Measurements from ENCODE around the gene PGAM4.

DNA sequence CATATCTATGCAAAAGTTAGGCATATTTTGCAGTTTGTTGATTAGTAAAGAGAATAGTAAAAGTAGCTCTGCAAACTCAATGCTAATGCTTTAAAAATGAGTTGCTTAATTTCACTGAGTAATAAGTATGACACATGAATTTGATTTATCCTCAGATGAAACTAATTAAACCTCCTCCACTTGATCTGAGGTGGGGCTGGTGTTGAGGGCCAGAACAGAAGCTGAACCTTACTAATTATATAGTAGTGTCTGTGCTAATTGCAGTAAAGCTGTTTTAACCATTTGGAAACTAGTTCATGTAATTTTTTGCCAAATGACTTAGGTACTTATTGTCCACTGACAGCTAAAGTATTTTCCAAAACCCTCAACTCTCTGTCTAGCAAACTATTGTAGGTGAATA is 7.7 kb upstream of the PGAM4 start:
- TF ChIP-seq, protein P1, sequence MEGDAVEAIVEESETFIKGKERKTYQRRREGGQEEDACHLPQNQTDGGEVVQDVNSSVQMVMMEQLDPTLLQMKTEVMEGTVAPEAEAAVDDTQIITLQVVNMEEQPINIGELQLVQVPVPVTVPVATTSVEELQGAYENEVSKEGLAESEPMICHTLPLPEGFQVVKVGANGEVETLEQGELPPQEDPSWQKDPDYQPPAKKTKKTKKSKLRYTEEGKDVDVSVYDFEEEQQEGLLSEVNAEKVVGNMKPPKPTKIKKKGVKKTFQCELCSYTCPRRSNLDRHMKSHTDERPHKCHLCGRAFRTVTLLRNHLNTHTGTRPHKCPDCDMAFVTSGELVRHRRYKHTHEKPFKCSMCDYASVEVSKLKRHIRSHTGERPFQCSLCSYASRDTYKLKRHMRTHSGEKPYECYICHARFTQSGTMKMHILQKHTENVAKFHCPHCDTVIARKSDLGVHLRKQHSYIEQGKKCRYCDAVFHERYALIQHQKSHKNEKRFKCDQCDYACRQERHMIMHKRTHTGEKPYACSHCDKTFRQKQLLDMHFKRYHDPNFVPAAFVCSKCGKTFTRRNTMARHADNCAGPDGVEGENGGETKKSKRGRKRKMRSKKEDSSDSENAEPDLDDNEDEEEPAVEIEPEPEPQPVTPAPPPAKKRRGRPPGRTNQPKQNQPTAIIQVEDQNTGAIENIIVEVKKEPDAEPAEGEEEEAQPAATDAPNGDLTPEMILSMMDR (IDR thresholded peaks at IDR 0.05): no peak
- TF ChIP-seq MEF2A (IDR thresholded peaks at IDR 0.05; ENCODE audit: borderline replicate concordance, low read depth): no peak
